HEK293 (cell line): ENCODE measurements around the gene CD1C.

Source experiments
- CTCF ChIA-PET: fragments of 350-600 bp; formaldehyde crosslinking; extraction: SDS; loops from one replicate; lab custom pipeline; 2021; ENCODE audit warnings: antibody characterized with exemption; lab: Yijun Ruan, JAX
- POLR2A ChIA-PET: fragments of 300-600 bp; formaldehyde crosslinking; extraction: SDS; loops from one replicate; lab custom pipeline; 2020; ENCODE audit warnings: antibody characterized with exemption, inconsistent platforms; lab: Yijun Ruan, JAX
- H3K27ac ChIP-seq: fragments of 200-500 bp; sonication (Bioruptor generic); 2 replicates; pipeline ENCODE4 v1.5.1; 2014; ENCODE audit warnings: low read depth, low read length, control low read depth, inconsistent platforms; ENCODE audit errors: extremely low read depth
- H3K36me3 ChIP-seq, 2 experiments: fragments of 200-500 bp in 1 of 2; sonication (Bioruptor generic) in 1 of 2; 1 replicate in 1 of 2; 2 replicates in 1 of 2; pipeline ENCODE4 v1.5.1; 2014 to 2017; ENCODE audit warnings: inconsistent platforms in 2 of 2, low read length in 2 of 2; ENCODE audit not compliant: control insufficient read depth in 2 of 2, insufficient read depth in 1 of 2
- H3K4me1 ChIP-seq: fragments of 200-500 bp; sonication (Bioruptor generic); 2 replicates; pipeline ENCODE4 v1.5.1; 2014; ENCODE audit warnings: mild to moderate bottlenecking, low read length, inconsistent platforms; ENCODE audit not compliant: control insufficient read depth, insufficient read depth
- H3K4me3 ChIP-seq: 2 replicates; pipeline ENCODE4 v1.5.1; 2011; ENCODE audit warnings: low read depth, mild to moderate bottlenecking, control low read depth, low read length, moderate library complexity
- H3K9me3 ChIP-seq: fragments of 200-500 bp; sonication (Bioruptor generic); 2 replicates; pipeline ENCODE4 v1.5.1; 2014; ENCODE audit warnings: low read depth, low read length, inconsistent platforms; ENCODE audit not compliant: control insufficient read depth, insufficient read depth
- FEZF1 ChIP-seq: fragments of 450-650 bp; formaldehyde crosslinking; IDR thresholded peaks from 2 replicates; pipeline ENCODE4 v1.5.1; 2016; ENCODE audit warnings: missing biosample characterization, missing genetic modification characterization
- IKZF3 ChIP-seq: fragments of 450-650 bp; IDR thresholded peaks from 2 replicates; pipeline ENCODE4 v1.5.0; 2018; ENCODE audit warnings: missing biosample characterization, mild to moderate bottlenecking, missing genetic modification characterization, moderate library complexity
- MEIS1 ChIP-seq: sonication (generic); formaldehyde crosslinking; IDR thresholded peaks from 2 replicates; pipeline ENCODE4 v1.8.1; 2022; ENCODE audit warnings: missing genetic modification reagents, mild to moderate bottlenecking, borderline replicate concordance
- SCRT2 ChIP-seq: fragments of 450-650 bp; formaldehyde crosslinking; IDR thresholded peaks from 2 replicates; pipeline ENCODE4 v1.5.1; 2016; ENCODE audit warnings: missing biosample characterization, missing genetic modification characterization
- ZNF112 ChIP-seq: fragments of 450-650 bp; formaldehyde crosslinking; IDR thresholded peaks from 2 replicates; pipeline ENCODE4 v1.5.0; 2017; ENCODE audit warnings: missing biosample characterization, missing genetic modification characterization
- ZNF202 ChIP-seq: fragments of 450-650 bp; formaldehyde crosslinking; IDR thresholded peaks from 2 replicates; pipeline ENCODE4 v1.5.1; 2016; ENCODE audit warnings: missing biosample characterization, missing genetic modification characterization, borderline replicate concordance
- ZNF280D ChIP-seq: fragments of 450-650 bp; formaldehyde crosslinking; IDR thresholded peaks from 2 replicates; pipeline ENCODE4 v1.5.1; 2016; ENCODE audit warnings: missing biosample characterization, missing genetic modification characterization
- ZNF585B ChIP-seq: fragments of 450-650 bp; formaldehyde crosslinking; IDR thresholded peaks from 2 replicates; pipeline ENCODE4 v1.5.1; 2016; ENCODE audit warnings: missing biosample characterization, missing genetic modification characterization
- ZNF626 ChIP-seq: fragments of 450-650 bp; sonication (Bioruptor Pico); formaldehyde crosslinking; IDR thresholded peaks from 2 replicates; pipeline ENCODE4 v1.5.1; 2018; ENCODE audit warnings: missing biosample characterization, missing genetic modification characterization, inconsistent platforms
- ZNF704 ChIP-seq: fragments of 450-650 bp; formaldehyde crosslinking; IDR thresholded peaks from 2 replicates; pipeline ENCODE4 v1.5.1; 2016; ENCODE audit warnings: missing biosample characterization, missing genetic modification characterization
- ZNF747 ChIP-seq: fragments of 450-650 bp; formaldehyde crosslinking; IDR thresholded peaks from 2 replicates; pipeline ENCODE4 v1.5.1; 2016; ENCODE audit warnings: missing biosample characterization, missing genetic modification characterization
- ZNF777 ChIP-seq: fragments of 450-650 bp; formaldehyde crosslinking; IDR thresholded peaks from 2 replicates; pipeline ENCODE4 v1.5.1; 2017; ENCODE audit warnings: missing biosample characterization, missing genetic modification characterization, borderline replicate concordance
- ZNF843 ChIP-seq: fragments of 450-650 bp; formaldehyde crosslinking; IDR thresholded peaks from 2 replicates; pipeline ENCODE4 v1.5.1; 2016; ENCODE audit warnings: missing biosample characterization, missing genetic modification characterization
- ZSCAN23 ChIP-seq: fragments of 450-650 bp; formaldehyde crosslinking; IDR thresholded peaks from 2 replicates; pipeline ENCODE4 v1.5.1; 2016; ENCODE audit warnings: missing biosample characterization, missing genetic modification characterization
- ZSCAN5A ChIP-seq: fragments of 450-650 bp; formaldehyde crosslinking; IDR thresholded peaks from 2 replicates; pipeline ENCODE4 v1.5.1; 2016; ENCODE audit warnings: missing biosample characterization, missing genetic modification characterization

Gene CD1C

GRCh38 chr1:158289811-158290210, at the start of gene CD1C:
CD1C (plus strand) TSS chr1:158289923; CDS start chr1:158290065, 142 bp downstream.
- POLR2A ChIA-PET, result no interaction called here
- CTCF ChIA-PET, result interaction anchor here (0.6 kb wide), 1 partner anchor 140 kb away, joined by 3 read pairs; no protein-coding TSS in a partner anchor
- no peak for TF ChIP-seq ZSCAN5A (tag by site-specific recombination)
- TF ChIP-seq ZNF747 (tag by site-specific recombination), result no peak
- TF ChIP-seq ZNF202 (tag by site-specific recombination), result no peak
- TF ChIP-seq FEZF1 (tag by site-specific recombination), result no peak
- no peak for TF ChIP-seq ZNF777
- no peak for TF ChIP-seq ZNF280D (tag by site-specific recombination)
- TF ChIP-seq MEIS1 (CRISPR knock-in tag), result no peak
- H3K36me3 ChIP-seq, result no peaks in the 10 kb centered on the region
- H3K4me1 ChIP-seq, result no peaks in the 10 kb centered on the region
- H3K9me3 ChIP-seq, result no peaks in the 10 kb centered on the region
- H3K27ac ChIP-seq, result no peak within 1 kb of the TSS
- H3K4me3 ChIP-seq, result no peak within 1 kb of the TSS

GRCh38 chr1:158246650-158247049, 43.1 kb upstream of the CD1C start:
- Histone ChIP-seq H3K4me1 (no peaks in the 10 kb centered on the region), H3K27ac (no peak overlapping the region), H3K36me3 (no peaks in the 10 kb centered on the region), H3K4me3 (no peak overlapping the region), H3K9me3 (no peaks in the 10 kb centered on the region)
- no peak for TF ChIP-seq IKZF3 (tag by site-specific recombination)
- TF ChIP-seq ZNF585B (tag by site-specific recombination), result no peak
- TF ChIP-seq ZNF843, result no peak
- TF ChIP-seq ZNF704, result no peak
- POLR2A ChIA-PET, result no interaction called here
- CTCF ChIA-PET, result no interaction called here

- no peak overlapping the region for H3K4me3 ChIP-seq
- no peaks in the 10 kb centered on the region for H3K9me3 ChIP-seq
- no peaks in the 10 kb centered on the region for H3K36me3 ChIP-seq
- ChIA-PET CTCF (interaction anchor here (0.7 kb wide), 1 partner anchor 556 kb away, joined by 6 read pairs; no protein-coding TSS in a partner anchor), POLR2A (no interaction called here)
- no peaks in the 10 kb centered on the region for H3K4me1 ChIP-seq
- no peak overlapping the region for H3K27ac ChIP-seq
- TF ChIP-seq ZNF112 (tag by site-specific recombination), result no peak
- no peak for TF ChIP-seq ZNF626 (tag by site-specific recombination)
- no peak for TF ChIP-seq ZSCAN23 (tag by site-specific recombination)
- peak; percentile 86 for TF ChIP-seq SCRT2 (tag by site-specific recombination)
Observed at GRCh38 chr1:158248118-158248517, 41.6 kb upstream of the CD1C start.
